AML-193 (cell line): ENCODE results near the gene EIF4EBP2.

Source experiments
- DNase-seq, 2 experiments: peaks; one replicate each; lab custom pipeline; 2025; lab: John Stamatoyannopoulos, UW

EIF4EBP2 gene

GRCh38 chr10:70461397-70462348 is 57.7 kb downstream of the EIF4EBP2 start:
- DNase-seq = peak; percentile 30 to 52

- DNase-seq = no peak
Observed at GRCh38 chr10:70462349-70462984, 58.5 kb downstream of the EIF4EBP2 start.

- DNase-seq = no peak
Observed at GRCh38 chr10:70465278-70465677, 61.3 kb downstream of the EIF4EBP2 start.

GRCh38 chr10:70465832-70466231 is 61.9 kb downstream of the EIF4EBP2 start:
- DNase-seq = no peak

- DNase-seq = no peak
Observed at GRCh38 chr10:70466951-70467350, 63.0 kb downstream of the EIF4EBP2 start.

GRCh38 chr10:70472799-70473454 is 69.0 kb downstream of the EIF4EBP2 start:
- no peak for DNase-seq

- DNase-seq = no peak
Observed at GRCh38 chr10:70474780-70475179, 70.8 kb downstream of the EIF4EBP2 start.

- DNase-seq = no peak
Observed at GRCh38 chr10:70475661-70476060, 71.7 kb downstream of the EIF4EBP2 start.

GRCh38 chr10:70476249-70477035 is 72.5 kb downstream of the EIF4EBP2 start:
- DNase-seq = no peak

- no peak for DNase-seq
Observed at GRCh38 chr10:70477661-70478162, 73.8 kb downstream of the EIF4EBP2 start.
